NB4 (cell line): ENCODE data around the gene CLEC2B.

Experiments used
- MYC ChIP-seq: IDR thresholded peaks from 2 replicates; pipeline ENCODE4 v1.6.1; 2011; ENCODE audit warnings: low read depth, low read length
- TF ChIP-seq, protein P1 (sequence below): IDR thresholded peaks from one replicate; pipeline ENCODE4 v1.5.1; 2012; ENCODE audit warnings: low read depth, low read length

DNA sequence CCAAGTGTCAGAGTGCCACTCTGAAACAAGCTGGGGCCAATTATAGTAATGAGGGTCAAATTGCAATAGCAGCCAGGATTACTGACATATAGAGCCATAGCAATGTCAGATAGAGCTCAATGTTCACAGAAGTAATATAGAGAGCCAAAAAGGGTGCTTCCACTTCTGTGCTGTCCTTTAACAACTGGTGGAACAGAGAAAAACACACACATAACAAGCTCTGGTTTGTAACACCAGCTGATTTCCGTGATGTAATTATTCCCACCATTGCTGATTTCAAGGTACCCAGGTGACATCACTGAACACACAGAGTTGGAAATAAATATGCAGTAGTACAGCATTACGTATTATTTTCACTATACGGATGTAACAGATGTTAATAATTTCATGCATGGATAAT, 3.0 kb upstream of the CLEC2B start:
- TF ChIP-seq, protein P1, sequence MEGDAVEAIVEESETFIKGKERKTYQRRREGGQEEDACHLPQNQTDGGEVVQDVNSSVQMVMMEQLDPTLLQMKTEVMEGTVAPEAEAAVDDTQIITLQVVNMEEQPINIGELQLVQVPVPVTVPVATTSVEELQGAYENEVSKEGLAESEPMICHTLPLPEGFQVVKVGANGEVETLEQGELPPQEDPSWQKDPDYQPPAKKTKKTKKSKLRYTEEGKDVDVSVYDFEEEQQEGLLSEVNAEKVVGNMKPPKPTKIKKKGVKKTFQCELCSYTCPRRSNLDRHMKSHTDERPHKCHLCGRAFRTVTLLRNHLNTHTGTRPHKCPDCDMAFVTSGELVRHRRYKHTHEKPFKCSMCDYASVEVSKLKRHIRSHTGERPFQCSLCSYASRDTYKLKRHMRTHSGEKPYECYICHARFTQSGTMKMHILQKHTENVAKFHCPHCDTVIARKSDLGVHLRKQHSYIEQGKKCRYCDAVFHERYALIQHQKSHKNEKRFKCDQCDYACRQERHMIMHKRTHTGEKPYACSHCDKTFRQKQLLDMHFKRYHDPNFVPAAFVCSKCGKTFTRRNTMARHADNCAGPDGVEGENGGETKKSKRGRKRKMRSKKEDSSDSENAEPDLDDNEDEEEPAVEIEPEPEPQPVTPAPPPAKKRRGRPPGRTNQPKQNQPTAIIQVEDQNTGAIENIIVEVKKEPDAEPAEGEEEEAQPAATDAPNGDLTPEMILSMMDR: no peak
- no peak for TF ChIP-seq MYC
